Lung (tissue), 12 donors: ENCODE data around the gene SUSD5. TPM values are rescaled to one million over a fixed set of nuclear protein-coding genes. Genes with fewer than 3 reads are reported as not detected.

Experiments used
- ATAC-seq: fragments of 200-7000 bp; cut with Tn5 transposase; one replicate; pipeline ENCODE4 v1.9.1; 2020; ENCODE audit warnings: moderate number of reproducible peaks; ENCODE audit not compliant: insufficient read depth, low FRiP score
- DNase-seq, 3 donors: peaks; one replicate each; pipeline ENCODE4 v3.0.0-alpha.2; 2013 to 2017
- H3K27ac ChIP-seq, 2 donors: one replicate each; pipeline ENCODE4 v1.5.1; 2013; ENCODE audit warnings: mild to moderate bottlenecking in 2 of 2, moderate library complexity in 2 of 2, control low read depth in 1 of 2, inconsistent platforms in 1 of 2, low read depth in 1 of 2, low read length in 1 of 2
- H3K27me3 ChIP-seq, 3 donors: one replicate each; pipeline ENCODE4 v1.5.1; 2013; ENCODE audit warnings: low read length in 2 of 3; ENCODE audit not compliant: control insufficient read depth in 3 of 3, insufficient read depth in 3 of 3
- H3K36me3 ChIP-seq, 4 donors: one replicate each; pipeline ENCODE4 v1.5.1; 2013; ENCODE audit warnings: low read length in 4 of 4, mild to moderate bottlenecking in 1 of 4, moderate library complexity in 1 of 4; ENCODE audit not compliant: control insufficient read depth in 4 of 4, insufficient read depth in 4 of 4
- H3K4me1 ChIP-seq, 5 donors: one replicate each; pipeline ENCODE4 v1.5.1; 2013; ENCODE audit warnings: low read length in 5 of 5, mild to moderate bottlenecking in 2 of 5, moderate library complexity in 1 of 5; ENCODE audit not compliant: control insufficient read depth in 5 of 5, insufficient read depth in 5 of 5
- H3K4me3 ChIP-seq: one replicate; pipeline ENCODE4 v1.5.1; 2013; ENCODE audit warnings: mild to moderate bottlenecking, control low read depth, moderate library complexity
- H3K9ac ChIP-seq, 2 donors: one replicate each; pipeline ENCODE4 v1.5.1; 2013; ENCODE audit warnings: low read length in 2 of 2, control low read depth in 1 of 2; ENCODE audit not compliant: insufficient read depth in 1 of 2
- H3K9me3 ChIP-seq, 4 donors: one replicate each; pipeline ENCODE4 v1.5.1; 2013; ENCODE audit warnings: low read length in 3 of 4, mild to moderate bottlenecking in 1 of 4, moderate library complexity in 1 of 4; ENCODE audit not compliant: control insufficient read depth in 4 of 4, insufficient read depth in 3 of 4
- WGBS, 2 donors: extraction: QIAGEN DNeasy Blood & Tissue Kit; methylation state at CpG; one replicate each; pipeline ENCODE4 v1.1.7; 2013; 5-methylcytosine and 5-hydroxymethylcytosine counted together
- polyA plus RNA-seq, 2 donors: library from polyadenylated mRNA; stranded (reverse); fragments of 200-250 nt; gene quantifications; one replicate each; pipeline ENCODE4 v1.2.1, GENCODE V29; 2013
- total RNA-seq, 2 donors: library from RNA; depleted of rRNA in 1 of 2; stranded (reverse); fragments of >200 nt in 1 of 2; gene quantifications; one replicate each; pipeline ENCODE4 v1.2.1, GENCODE V29; 2014 to 2021
- TF ChIP-seq, protein P1 (sequence below): IDR thresholded peaks from 2 replicates; pipeline ENCODE4 v1.5.1; 2012; ENCODE audit warnings: mild to moderate bottlenecking; ENCODE audit errors: control extremely low read depth, extremely low read depth
- donor health status: control.
- donor health status: control.
- donor health status: Bipolar disorder and iron deficiency.
- donor health status: healthy.
- donor health status: DM: yes; HTN: yes; CAD: no.

The SUSD5 gene
- total and polyA plus RNA-seq, 4 donors, result 0.17 to 2.9 (median 1.0) TPM

DNA sequence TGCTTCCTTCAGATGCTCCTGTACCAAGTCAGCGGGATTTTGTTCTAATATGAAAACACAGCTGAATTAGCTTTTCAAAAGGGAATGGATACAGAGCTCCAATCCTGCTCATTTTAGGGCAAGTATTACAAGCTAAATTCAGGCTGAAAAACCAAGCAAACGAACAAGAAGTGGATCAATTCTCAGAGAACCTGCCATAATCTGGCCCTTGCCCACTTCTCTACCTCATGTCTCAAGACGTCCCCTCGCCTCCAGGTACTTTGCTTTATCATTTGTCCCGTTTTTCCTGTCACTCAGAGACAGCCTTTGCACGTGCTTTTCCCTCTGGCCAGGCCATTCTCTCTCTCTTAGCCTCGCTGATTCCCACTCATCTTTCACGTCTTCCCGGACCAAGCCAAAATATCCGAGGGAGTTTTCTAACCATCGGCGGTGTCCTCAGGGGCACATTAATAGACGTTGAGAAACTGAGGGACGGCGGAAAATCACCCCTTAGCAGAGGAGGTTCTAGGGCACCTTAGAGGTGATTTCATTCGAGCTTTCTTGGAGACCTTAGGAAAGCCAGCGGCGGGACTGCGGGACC, 654 bp downstream of the SUSD5 start:
- H3K27me3 ChIP-seq, result peaks cover 13 to 28% (median 16%) of the 10 kb centered on the region in 3 donors
- ATAC-seq, result no peak
- peak overlapping the region in 1 of 2 donors; percentile 34 for H3K9ac ChIP-seq
- H3K9me3 ChIP-seq, result peaks cover 0 to 1% (median 0%) of the 10 kb centered on the region in 4 donors
- no peak overlapping the region for H3K27ac ChIP-seq
- TF ChIP-seq, protein P1, sequence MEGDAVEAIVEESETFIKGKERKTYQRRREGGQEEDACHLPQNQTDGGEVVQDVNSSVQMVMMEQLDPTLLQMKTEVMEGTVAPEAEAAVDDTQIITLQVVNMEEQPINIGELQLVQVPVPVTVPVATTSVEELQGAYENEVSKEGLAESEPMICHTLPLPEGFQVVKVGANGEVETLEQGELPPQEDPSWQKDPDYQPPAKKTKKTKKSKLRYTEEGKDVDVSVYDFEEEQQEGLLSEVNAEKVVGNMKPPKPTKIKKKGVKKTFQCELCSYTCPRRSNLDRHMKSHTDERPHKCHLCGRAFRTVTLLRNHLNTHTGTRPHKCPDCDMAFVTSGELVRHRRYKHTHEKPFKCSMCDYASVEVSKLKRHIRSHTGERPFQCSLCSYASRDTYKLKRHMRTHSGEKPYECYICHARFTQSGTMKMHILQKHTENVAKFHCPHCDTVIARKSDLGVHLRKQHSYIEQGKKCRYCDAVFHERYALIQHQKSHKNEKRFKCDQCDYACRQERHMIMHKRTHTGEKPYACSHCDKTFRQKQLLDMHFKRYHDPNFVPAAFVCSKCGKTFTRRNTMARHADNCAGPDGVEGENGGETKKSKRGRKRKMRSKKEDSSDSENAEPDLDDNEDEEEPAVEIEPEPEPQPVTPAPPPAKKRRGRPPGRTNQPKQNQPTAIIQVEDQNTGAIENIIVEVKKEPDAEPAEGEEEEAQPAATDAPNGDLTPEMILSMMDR, result no peak
- no peak overlapping the region for H3K4me3 ChIP-seq
- peaks cover 0 to 6% (median 4%) of the 10 kb centered on the region in 5 donors for H3K4me1 ChIP-seq
- H3K36me3 ChIP-seq, result no peaks in the 10 kb centered on the region
- DNase-seq, result peak in 1 of 3 donors; percentile 27
- 3 to 4% methylated on average over 19 of the region's 19 CpGs for WGBS, 2 donors

DNA sequence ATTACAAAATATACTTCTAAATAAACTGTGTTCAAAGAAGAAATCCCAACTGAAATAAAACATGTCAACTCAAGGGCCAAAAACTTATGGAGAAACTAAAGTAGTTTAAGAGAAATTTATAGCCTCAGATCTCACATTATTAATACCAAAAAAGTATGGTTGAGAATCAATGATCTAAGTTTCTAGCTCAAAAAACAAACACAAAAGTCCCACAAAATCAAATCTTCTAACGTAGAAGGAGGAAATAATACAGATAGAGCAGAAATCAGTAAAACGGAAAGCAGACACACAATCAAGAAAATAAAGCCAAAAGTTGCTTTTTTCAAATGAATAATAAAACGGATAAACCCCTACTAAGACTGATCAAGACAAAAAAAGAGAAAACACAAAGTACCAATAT, 2.9 kb downstream of the SUSD5 start:
- no peaks in the 10 kb centered on the region for H3K36me3 ChIP-seq
- DNase-seq (no peak), ATAC-seq (no peak)
- peaks cover 10 to 28% (median 14%) of the 10 kb centered on the region in 3 donors for H3K27me3 ChIP-seq
- peaks cover 0 to 1% (median 0%) of the 10 kb centered on the region in 4 donors for H3K9me3 ChIP-seq
- TF ChIP-seq, protein P1, result no peak
- WGBS, 2 donors, result 86 to 91% methylated on average over 3 of the region's 3 CpGs
- no peak overlapping the region for H3K9ac ChIP-seq
- no peak overlapping the region for H3K27ac ChIP-seq
- H3K4me1 ChIP-seq, result peaks cover 0 to 6% (median 4%) of the 10 kb centered on the region in 5 donors
- no peak overlapping the region for H3K4me3 ChIP-seq

DNA sequence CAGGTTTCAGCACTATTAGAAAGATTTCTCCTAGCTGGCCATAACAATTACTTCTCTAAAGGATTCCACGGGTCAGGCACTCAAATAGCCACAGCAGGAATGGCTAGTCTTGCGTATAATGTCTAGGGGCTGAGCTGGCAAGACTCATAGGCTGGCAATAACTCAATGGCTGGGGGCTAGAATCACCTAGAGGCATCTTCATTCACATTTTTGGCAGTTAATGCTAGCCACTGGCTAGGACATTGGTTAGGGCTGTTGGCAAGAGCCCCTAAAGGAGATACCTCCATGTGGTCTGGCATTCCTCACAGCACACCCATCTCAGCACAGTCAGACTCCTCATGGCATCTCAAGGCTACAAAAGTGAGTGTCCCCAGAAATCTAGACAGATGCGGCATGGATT, 6.2 kb downstream of the SUSD5 start:
- Histone ChIP-seq H3K9me3 (peaks cover 0 to 4% (median 0%) of the 10 kb centered on the region in 4 donors), H3K9ac (no peak overlapping the region), H3K4me1 (no peaks in the 10 kb centered on the region), H3K4me3 (no peak overlapping the region), H3K36me3 (no peaks in the 10 kb centered on the region), H3K27me3 (peaks cover 0 to 17% (median 7%) of the 10 kb centered on the region in 3 donors), H3K27ac (no peak overlapping the region)
- WGBS, 2 donors, result 85 to 92% methylated on average over 3 of the region's 3 CpGs
- ATAC-seq, result no peak
- TF ChIP-seq, protein P1, result no peak
- DNase-seq, result no peak
